COLO829 (cell line): Measurements from ENCODE around the gene VAMP7.
"Not testable (repeated sequence)": the region's sequence is repeated elsewhere in the genome, so short reads cannot be mapped to it uniquely, and the experiment has no call there.

Experiments
- DNase-seq: peaks from one replicate; pipeline ENCODE4 v3.0.0; 2012; ENCODE audit warnings: low spot score

VAMP7 gene

GRCh38 chrX:155881158-155881993 lies at the start of gene VAMP7:
Gene VAMP7, plus strand, starts transcription at chrX:155881345. Its CDS starts 8,122 bp downstream, at chrX:155889467.
- peak; percentile 60 for DNase-seq

- DNase-seq: no peak
Measured at GRCh38 chrX:155841232-155841631, 39.9 kb upstream of the VAMP7 start.

GRCh38 chrX:155851786-155852185 lies 29.4 kb upstream of the VAMP7 start:
- DNase-seq: not testable (repeated sequence)

- DNase-seq: no peak
Measured at GRCh38 chrX:155857561-155857960, 23.6 kb upstream of the VAMP7 start.

- DNase-seq: no peak
Measured at GRCh38 chrX:155864655-155865054, 16.5 kb upstream of the VAMP7 start.

GRCh38 chrX:155865193-155865592 lies 16.0 kb upstream of the VAMP7 start:
- no peak for DNase-seq

- DNase-seq: no peak
Measured at GRCh38 chrX:155867821-155868220, 13.3 kb upstream of the VAMP7 start.

GRCh38 chrX:155870958-155871357 lies 10.2 kb upstream of the VAMP7 start:
- DNase-seq: no peak

- no peak for DNase-seq
Measured at GRCh38 chrX:155871934-155872333, 9.2 kb upstream of the VAMP7 start.

- no peak for DNase-seq
Measured at GRCh38 chrX:155873188-155873587, 8.0 kb upstream of the VAMP7 start.

GRCh38 chrX:155874571-155875244 lies 6.4 kb upstream of the VAMP7 start:
- DNase-seq: no peak

- no peak for DNase-seq
Measured at GRCh38 chrX:155876704-155877103, 4.4 kb upstream of the VAMP7 start.

GRCh38 chrX:155877288-155877687 lies 3.9 kb upstream of the VAMP7 start:
- no peak for DNase-seq

GRCh38 chrX:155880586-155881157 lies 473 bp upstream of the VAMP7 start:
- no peak for DNase-seq

GRCh38 chrX:155886409-155886808 lies 5.3 kb downstream of the VAMP7 start:
- DNase-seq: no peak

GRCh38 chrX:155888139-155888538 lies 7.0 kb downstream of the VAMP7 start:
- no peak for DNase-seq

- no peak for DNase-seq
Measured at GRCh38 chrX:155889328-155889727, 8.2 kb downstream of the VAMP7 start.

- no peak for DNase-seq
Measured at GRCh38 chrX:155891446-155892210, 10.5 kb downstream of the VAMP7 start.

- no peak for DNase-seq
Measured at GRCh38 chrX:155893521-155893920, 12.4 kb downstream of the VAMP7 start.

- no peak for DNase-seq
Measured at GRCh38 chrX:155896512-155896911, 15.4 kb downstream of the VAMP7 start.

- DNase-seq: no peak
Measured at GRCh38 chrX:155899366-155899765, 18.2 kb downstream of the VAMP7 start.

- no peak for DNase-seq
Measured at GRCh38 chrX:155900765-155901164, 19.6 kb downstream of the VAMP7 start.
